Measurements from ENCODE around the gene FAM149A.

Gene FAM149A

GRCh38 chr4:186107947-186108346 is 3.4 kb downstream of the FAM149A start:
- no peak for DNase-seq

- DNase-seq = no peak
These were observed 3.9 kb downstream of the FAM149A start for GRCh38 chr4:186108391-186108790.

- no peak for DNase-seq
These were observed 4.7 kb downstream of the FAM149A start for GRCh38 chr4:186109245-186109644.

- DNase-seq = no peak
These were observed 12.2 kb downstream of the FAM149A start for GRCh38 chr4:186116697-186117096.

- no peak for DNase-seq
These were observed 14.1 kb downstream of the FAM149A start for GRCh38 chr4:186118582-186118981.

- no peak for DNase-seq
These were observed 16.6 kb downstream of the FAM149A start for GRCh38 chr4:186121057-186121456.

- no peak for DNase-seq
These were observed 24.3 kb downstream of the FAM149A start for GRCh38 chr4:186128842-186129241.

- no peak for DNase-seq
These were observed 27.4 kb downstream of the FAM149A start for GRCh38 chr4:186131935-186132334.

GRCh38 chr4:186132577-186133242 is 28.2 kb downstream of the FAM149A start:
- no peak for DNase-seq

GRCh38 chr4:186134257-186134656 is 29.8 kb downstream of the FAM149A start:
- DNase-seq = no peak

- no peak for DNase-seq
These were observed 30.4 kb downstream of the FAM149A start for GRCh38 chr4:186134861-186135260.

GRCh38 chr4:186137196-186137794 is 32.8 kb downstream of the FAM149A start:
- peak; percentile 16 for DNase-seq

GRCh38 chr4:186144198-186144945 is 39.9 kb downstream of the FAM149A start:
- DNase-seq = no peak

- no peak for DNase-seq
These were observed 40.6 kb downstream of the FAM149A start for GRCh38 chr4:186144946-186145569.

GRCh38 chr4:186146458-186146857 is 42.0 kb downstream of the FAM149A start:
- DNase-seq = no peak

GRCh38 chr4:186148336-186148975 is 44.0 kb downstream of the FAM149A start:
- no peak for DNase-seq

- no peak for DNase-seq
These were observed 45.4 kb downstream of the FAM149A start for GRCh38 chr4:186149872-186150271.

GRCh38 chr4:186150926-186151325 is 46.4 kb downstream of the FAM149A start:
- no peak for DNase-seq

- no peak for DNase-seq
These were observed 47.0 kb downstream of the FAM149A start for GRCh38 chr4:186151499-186151898.

GRCh38 chr4:186158021-186158813 is 53.7 kb downstream of the FAM149A start:
- no peak for DNase-seq

GRCh38 chr4:186158966-186159365 is 54.5 kb downstream of the FAM149A start:
- DNase-seq = no peak

GRCh38 chr4:186159613-186160012 is 55.1 kb downstream of the FAM149A start:
- DNase-seq = no peak

Data from CD4-positive, alpha-beta T cell treated with Interleukin-12 subunit alpha and Interleukin-12 subunit beta, for 1 hour (primary cell).